T47D (cell line): ENCODE measurements around the gene DENND4C.

Source experiments
- DNase-seq, 2 experiments: peaks; one replicate each; pipeline versions ENCODE4 v3.0.0 to v3.0.0-alpha.2; 2011 to 2012; ENCODE audit warnings: low read depth in 1 of 2, low spot score in 1 of 2
- JUND ChIP-seq: IDR thresholded peaks from 2 replicates; pipeline ENCODE4 v1.6.1; 2012; ENCODE audit warnings: low read depth
- in situ Hi-C: cut with HindIII; loops from 2 replicates; pipeline ENCODE4 v1.10.0; 2016; ENCODE audit warnings: low sequenced_read_pairs, low pct_unique_long_range_greater_than_20kb

Gene DENND4C

GRCh38 chr9:19290103-19290502 is 59.6 kb downstream of the DENND4C start:
- in situ Hi-C loops, result no loop called here
- TF ChIP-seq JUND, result no peak
- no peak for DNase-seq

- in situ Hi-C loops, result no loop called here
- DNase-seq, result no peak
These were observed 63.7 kb downstream of the DENND4C start for GRCh38 chr9:19294219-19294618.

DNA sequence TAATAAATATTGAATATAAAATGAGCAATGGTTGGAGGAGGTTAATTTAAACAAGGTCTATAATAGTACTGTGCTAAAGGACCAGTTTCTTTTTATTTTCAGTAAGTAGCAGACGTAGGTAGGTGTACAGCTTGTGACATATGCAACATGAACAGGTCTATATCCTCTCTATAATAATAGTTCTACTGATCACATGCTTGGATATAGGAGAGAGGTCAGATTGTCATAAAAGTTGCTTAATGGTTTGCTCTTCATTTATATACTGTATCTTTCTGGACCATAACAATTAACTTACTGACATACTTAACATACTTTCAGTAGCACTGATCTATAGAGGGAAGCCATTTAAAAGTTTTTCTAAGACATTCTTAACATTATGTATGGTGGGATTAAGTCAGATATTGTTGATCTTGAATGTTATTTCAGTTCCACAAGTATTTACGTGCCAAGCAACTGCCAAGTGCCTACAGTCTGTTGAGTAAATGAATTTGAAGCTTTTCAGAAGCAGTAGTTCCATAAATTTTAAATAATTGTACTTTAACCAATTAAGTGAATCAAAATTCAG is 68.0 kb downstream of the DENND4C start:
- in situ Hi-C loops, result no loop called here
- TF ChIP-seq JUND, result no peak
- DNase-seq, result no peak

More at GRCh38 chr9:19294219-19294618, 63.7 kb downstream of the DENND4C start:
- no peak for TF ChIP-seq JUND

GRCh38 chr9:19303216-19303615 is 72.7 kb downstream of the DENND4C start:
- in situ Hi-C loops, result no loop called here
- no peak for TF ChIP-seq JUND
- DNase-seq, result no peak

DNA sequence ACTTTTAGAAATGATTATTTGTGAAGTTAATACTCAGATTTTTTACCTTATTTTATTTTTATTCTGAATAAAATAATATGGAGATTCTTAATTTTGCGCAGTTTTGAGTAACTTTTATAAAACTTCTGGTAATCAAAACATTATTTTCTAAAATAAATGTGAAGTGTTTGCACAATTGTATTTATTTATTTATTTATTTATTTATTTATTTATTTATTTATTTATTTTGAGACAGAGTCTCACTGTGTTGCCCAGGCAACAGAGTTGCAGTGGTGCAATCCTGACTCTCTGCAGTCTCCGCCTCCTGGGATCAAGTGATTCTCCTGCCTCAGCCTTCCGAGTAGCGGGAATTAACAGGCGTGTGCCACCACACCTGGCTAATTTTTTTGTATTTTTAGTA is 76.1 kb downstream of the DENND4C start:
- TF ChIP-seq JUND, result no peak
- in situ Hi-C loops, result no loop called here
- no peak for DNase-seq

GRCh38 chr9:19310246-19310645 is 79.8 kb downstream of the DENND4C start:
- in situ Hi-C loops, result no loop called here
- no peak for TF ChIP-seq JUND
- no peak for DNase-seq

DNA sequence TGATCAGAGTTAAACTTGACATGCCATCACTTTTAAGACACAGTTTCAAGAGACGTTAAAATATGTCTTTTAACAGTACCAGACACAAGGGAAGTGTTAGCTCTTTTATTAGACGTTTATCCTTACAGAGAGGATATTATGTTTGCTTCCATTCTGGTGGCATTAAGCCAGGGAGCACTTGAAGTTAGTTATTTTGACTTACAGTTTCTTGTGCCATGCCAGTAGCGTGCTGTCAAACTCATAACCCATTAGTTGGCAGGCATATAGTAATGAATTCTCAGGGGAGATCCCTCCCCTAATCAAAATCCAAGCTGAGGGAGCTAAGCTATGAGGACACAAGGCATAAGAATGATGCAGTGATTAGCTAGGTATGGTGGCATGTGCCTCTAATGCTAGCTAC is 83.1 kb downstream of the DENND4C start:
- no peak for TF ChIP-seq JUND
- no peak for DNase-seq
- in situ Hi-C loops, result no loop called here

DNA sequence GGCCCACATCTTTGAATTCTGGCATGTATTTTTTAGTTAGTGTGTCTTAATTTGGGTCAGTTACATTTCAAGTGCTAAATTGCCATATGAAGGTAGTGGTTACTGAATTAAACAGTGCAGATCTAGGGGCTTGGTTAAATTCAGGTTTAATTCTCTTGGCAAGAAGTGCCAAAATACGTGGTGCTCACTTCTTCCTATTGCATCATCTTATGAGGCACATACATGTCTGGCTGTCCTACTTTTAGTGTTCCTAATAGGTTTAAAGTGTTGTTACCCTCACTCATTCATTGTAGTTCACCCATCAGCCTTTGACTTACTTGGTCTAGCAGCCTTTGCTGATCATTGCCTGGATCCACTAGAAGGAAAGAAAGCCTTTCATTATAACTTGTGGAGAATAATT is 90.0 kb downstream of the DENND4C start:
- TF ChIP-seq JUND, result no peak
- DNase-seq, result no peak
- in situ Hi-C loops, result no loop called here

- TF ChIP-seq JUND, result no peak
- no peak for DNase-seq
- in situ Hi-C loops, result no loop called here
These were observed 101.4 kb downstream of the DENND4C start for GRCh38 chr9:19331877-19332276.

DNA sequence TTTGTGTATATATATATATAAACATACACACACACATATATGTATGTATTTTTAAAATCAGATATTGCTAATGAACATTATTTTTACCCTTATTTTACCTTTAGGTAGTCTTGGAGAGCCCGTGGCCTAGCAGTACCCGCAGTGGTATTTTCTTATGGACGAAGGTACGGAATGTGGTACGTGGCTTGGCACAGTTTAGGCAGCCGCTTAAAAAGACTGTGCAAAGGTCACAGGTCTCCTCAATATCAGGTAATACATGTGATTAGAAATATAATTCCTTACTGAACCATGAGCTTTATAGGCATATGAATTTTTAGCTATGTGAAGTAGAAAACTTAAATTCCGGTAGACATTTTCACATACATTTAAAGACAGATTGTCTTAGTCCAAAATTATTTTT is 105.7 kb downstream of the DENND4C start:
- DNase-seq, result no peak
- in situ Hi-C loops, result no loop called here
- TF ChIP-seq JUND, result no peak

GRCh38 chr9:19342947-19343346 is 112.5 kb downstream of the DENND4C start:
- no peak for DNase-seq
- in situ Hi-C loops, result no loop called here
- no peak for TF ChIP-seq JUND

- in situ Hi-C loops, result no loop called here
- DNase-seq, result no peak
- TF ChIP-seq JUND, result no peak
These were observed 128.2 kb downstream of the DENND4C start for GRCh38 chr9:19358701-19359100.

GRCh38 chr9:19369107-19369506 is 138.6 kb downstream of the DENND4C start:
- TF ChIP-seq JUND, result no peak
- peak in 1 of 2 experiments; percentile 65 for DNase-seq
- in situ Hi-C loops, result no loop called here

GRCh38 chr9:19371942-19372341 is 141.4 kb downstream of the DENND4C start:
- in situ Hi-C loops, result no loop called here
- no peak for TF ChIP-seq JUND
- peak in 1 of 2 experiments; percentile 44 for DNase-seq

DNA sequence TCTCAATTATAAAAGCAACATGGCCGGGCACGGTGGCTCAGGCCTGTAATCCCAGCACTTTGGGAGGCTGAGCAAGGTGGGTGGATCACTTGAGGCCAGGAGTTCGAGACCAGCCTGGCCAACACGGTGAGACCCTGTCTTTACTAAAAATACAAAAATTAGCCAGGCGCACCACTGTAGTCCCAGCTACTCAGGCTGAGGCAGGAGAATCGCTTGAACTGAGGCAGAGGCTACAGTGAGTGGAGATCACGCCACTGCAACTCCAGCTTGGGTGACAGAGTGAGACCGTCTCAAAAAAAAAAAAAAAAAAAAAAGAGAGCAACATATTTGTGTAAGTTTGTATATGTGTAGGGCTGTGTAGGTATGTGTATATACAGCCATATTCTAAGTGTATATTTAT is 142.1 kb downstream of the DENND4C start:
- DNase-seq, result no peak
- in situ Hi-C loops, result no loop called here
- no peak for TF ChIP-seq JUND
